HL-60 (cell line): ENCODE results near the gene PRND.

ENCODE experiments used
- DNase-seq, 2 experiments: peaks; one replicate each; pipeline ENCODE4 v3.0.0-alpha.2; 2010 to 2020; ENCODE audit warnings: low read depth in 1 of 2, low spot score in 1 of 2
- H3K27ac ChIP-seq: fragments of 250-450 bp; sonication (Bioruptor Pico); replicated peaks from 2 replicates; pipeline ENCODE4 v1.5.1; 2020; ENCODE audit warnings: mild to moderate bottlenecking, moderate library complexity
- H3K27me3 ChIP-seq: fragments of 250-450 bp; sonication (Bioruptor Pico); 2 replicates; pipeline ENCODE4 v1.5.1; 2021; ENCODE audit warnings: mild to moderate bottlenecking, moderate library complexity; ENCODE audit not compliant: insufficient read depth, poor library complexity, severe bottlenecking
- H3K4me3 ChIP-seq: replicated peaks from 2 replicates; pipeline ENCODE4 v1.5.1; 2011; ENCODE audit warnings: mild to moderate bottlenecking, control low read depth, low read length; ENCODE audit not compliant: insufficient read depth
- GABPA ChIP-seq: IDR thresholded peaks from 2 replicates; pipeline ENCODE4 v1.6.1; 2012; ENCODE audit warnings: low read depth
- POLR2AphosphoS5 ChIP-seq: IDR thresholded peaks from 2 replicates; pipeline ENCODE4 v1.6.1; 2012; ENCODE audit warnings: low read depth
- SPI1 ChIP-seq: IDR thresholded peaks from 2 replicates; pipeline ENCODE4 v1.6.1; 2012; ENCODE audit warnings: low read depth, mild to moderate bottlenecking, borderline replicate concordance
- TF ChIP-seq, protein P1 (sequence below): IDR thresholded peaks from 2 replicates; pipeline ENCODE4 v1.6.1; 2012; ENCODE audit warnings: low read depth; ENCODE audit not compliant: insufficient replicate concordance
- TF ChIP-seq, protein P2 (sequence below): IDR thresholded peaks from one replicate; pipeline ENCODE4 v1.5.1; 2011; ENCODE audit warnings: low read length, control low read depth, inconsistent platforms; ENCODE audit not compliant: insufficient read depth

PRND gene

GRCh38 chr20:4674672-4675071, 47.0 kb upstream of the PRND start:
- TF ChIP-seq SPI1 (no peak), GABPA (no peak), POLR2AphosphoS5 (no peak)
- TF ChIP-seq, protein P1, sequence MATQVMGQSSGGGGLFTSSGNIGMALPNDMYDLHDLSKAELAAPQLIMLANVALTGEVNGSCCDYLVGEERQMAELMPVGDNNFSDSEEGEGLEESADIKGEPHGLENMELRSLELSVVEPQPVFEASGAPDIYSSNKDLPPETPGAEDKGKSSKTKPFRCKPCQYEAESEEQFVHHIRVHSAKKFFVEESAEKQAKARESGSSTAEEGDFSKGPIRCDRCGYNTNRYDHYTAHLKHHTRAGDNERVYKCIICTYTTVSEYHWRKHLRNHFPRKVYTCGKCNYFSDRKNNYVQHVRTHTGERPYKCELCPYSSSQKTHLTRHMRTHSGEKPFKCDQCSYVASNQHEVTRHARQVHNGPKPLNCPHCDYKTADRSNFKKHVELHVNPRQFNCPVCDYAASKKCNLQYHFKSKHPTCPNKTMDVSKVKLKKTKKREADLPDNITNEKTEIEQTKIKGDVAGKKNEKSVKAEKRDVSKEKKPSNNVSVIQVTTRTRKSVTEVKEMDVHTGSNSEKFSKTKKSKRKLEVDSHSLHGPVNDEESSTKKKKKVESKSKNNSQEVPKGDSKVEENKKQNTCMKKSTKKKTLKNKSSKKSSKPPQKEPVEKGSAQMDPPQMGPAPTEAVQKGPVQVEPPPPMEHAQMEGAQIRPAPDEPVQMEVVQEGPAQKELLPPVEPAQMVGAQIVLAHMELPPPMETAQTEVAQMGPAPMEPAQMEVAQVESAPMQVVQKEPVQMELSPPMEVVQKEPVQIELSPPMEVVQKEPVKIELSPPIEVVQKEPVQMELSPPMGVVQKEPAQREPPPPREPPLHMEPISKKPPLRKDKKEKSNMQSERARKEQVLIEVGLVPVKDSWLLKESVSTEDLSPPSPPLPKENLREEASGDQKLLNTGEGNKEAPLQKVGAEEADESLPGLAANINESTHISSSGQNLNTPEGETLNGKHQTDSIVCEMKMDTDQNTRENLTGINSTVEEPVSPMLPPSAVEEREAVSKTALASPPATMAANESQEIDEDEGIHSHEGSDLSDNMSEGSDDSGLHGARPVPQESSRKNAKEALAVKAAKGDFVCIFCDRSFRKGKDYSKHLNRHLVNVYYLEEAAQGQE: no peak
- TF ChIP-seq, protein P2, sequence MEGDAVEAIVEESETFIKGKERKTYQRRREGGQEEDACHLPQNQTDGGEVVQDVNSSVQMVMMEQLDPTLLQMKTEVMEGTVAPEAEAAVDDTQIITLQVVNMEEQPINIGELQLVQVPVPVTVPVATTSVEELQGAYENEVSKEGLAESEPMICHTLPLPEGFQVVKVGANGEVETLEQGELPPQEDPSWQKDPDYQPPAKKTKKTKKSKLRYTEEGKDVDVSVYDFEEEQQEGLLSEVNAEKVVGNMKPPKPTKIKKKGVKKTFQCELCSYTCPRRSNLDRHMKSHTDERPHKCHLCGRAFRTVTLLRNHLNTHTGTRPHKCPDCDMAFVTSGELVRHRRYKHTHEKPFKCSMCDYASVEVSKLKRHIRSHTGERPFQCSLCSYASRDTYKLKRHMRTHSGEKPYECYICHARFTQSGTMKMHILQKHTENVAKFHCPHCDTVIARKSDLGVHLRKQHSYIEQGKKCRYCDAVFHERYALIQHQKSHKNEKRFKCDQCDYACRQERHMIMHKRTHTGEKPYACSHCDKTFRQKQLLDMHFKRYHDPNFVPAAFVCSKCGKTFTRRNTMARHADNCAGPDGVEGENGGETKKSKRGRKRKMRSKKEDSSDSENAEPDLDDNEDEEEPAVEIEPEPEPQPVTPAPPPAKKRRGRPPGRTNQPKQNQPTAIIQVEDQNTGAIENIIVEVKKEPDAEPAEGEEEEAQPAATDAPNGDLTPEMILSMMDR: no peak
- no peak overlapping the region for H3K27ac ChIP-seq
- H3K27me3 ChIP-seq: peaks cover 10% of the 10 kb centered on the region
- H3K4me3 ChIP-seq: no peak overlapping the region
- DNase-seq: no peak

GRCh38 chr20:4677846-4678245, 43.9 kb upstream of the PRND start:
- Histone ChIP-seq H3K27me3 (peaks cover 10% of the 10 kb centered on the region), H3K4me3 (no peak overlapping the region), H3K27ac (no peak overlapping the region)
- TF ChIP-seq, protein P1: no peak
- DNase-seq: no peak

DNA sequence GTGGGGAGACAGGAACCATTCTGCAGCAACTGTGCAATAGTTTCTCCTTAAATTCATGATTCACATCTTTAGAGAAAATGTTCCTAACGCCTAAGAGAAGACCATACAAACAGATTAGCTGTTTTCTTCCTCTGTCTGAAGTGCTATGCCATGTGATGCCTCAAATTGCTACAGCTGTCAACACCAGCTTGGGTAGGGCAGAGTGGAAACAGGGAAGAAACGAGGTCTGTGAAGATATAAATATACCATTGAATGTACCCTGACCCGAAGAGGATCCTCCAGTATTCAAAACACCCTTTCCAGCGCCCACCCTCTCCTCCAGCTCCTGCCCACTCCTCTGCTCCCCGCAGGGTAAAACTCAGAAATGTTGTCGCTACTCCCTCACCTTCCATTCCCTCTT, 40.3 kb upstream of the PRND start:
- Histone ChIP-seq H3K27ac (no peak overlapping the region), H3K4me3 (no peak overlapping the region), H3K27me3 (no peaks in the 10 kb centered on the region)
- TF ChIP-seq, protein P2: no peak
- no peak for TF ChIP-seq POLR2AphosphoS5
- no peak for TF ChIP-seq SPI1
- TF ChIP-seq, protein P1: no peak
- TF ChIP-seq GABPA: no peak
- no peak for DNase-seq

- no peaks in the 10 kb centered on the region for H3K27me3 ChIP-seq
- no peak overlapping the region for H3K27ac ChIP-seq
- no peak overlapping the region for H3K4me3 ChIP-seq
- TF ChIP-seq, protein P2: no peak
- TF ChIP-seq, protein P1: no peak
- no peak for TF ChIP-seq POLR2AphosphoS5
- no peak for TF ChIP-seq SPI1
- no peak for TF ChIP-seq GABPA
- no peak for DNase-seq
These were observed 39.7 kb upstream of the PRND start for GRCh38 chr20:4681991-4682401.
